H1 (cell line): ENCODE results near the gene LAMC1. TPM values are rescaled to one million over a fixed set of nuclear protein-coding genes. Genes with fewer than 3 reads are reported as not detected.

Experiments used
- CTCF ChIA-PET: fragments of 300-600 bp; sonication (Branson Sonifier 250); formaldehyde crosslinking; loops from one replicate; lab custom pipeline; 2021; ENCODE audit not compliant: partially characterized antibody; lab: Charles Lee
- POLR2A ChIA-PET: fragments of 300-600 bp; sonication (Branson Sonifier 250); formaldehyde crosslinking; loops from one replicate; lab custom pipeline; 2021; ENCODE audit warnings: inconsistent platforms; ENCODE audit not compliant: partially characterized antibody; lab: Charles Lee
- DNase-seq, 2 experiments: peaks; one replicate each; pipeline versions ENCODE4 v3.0.0 to v3.0.0-alpha.2; 2010 to 2022; ENCODE audit warnings: low spot score in 2 of 2, low read depth in 1 of 2, mixed read lengths in 1 of 2
- FAIRE-seq: peaks from 2 replicates; lab custom pipeline; 2011; peaks lifted over from hg19 to GRCh38; lab: Jason Lieb, UNC
- H2AFZ ChIP-seq: 2 replicates; pipeline ENCODE4 v1.8.1; 2012; ENCODE audit warnings: low read length, inconsistent platforms
- H2AK5ac ChIP-seq: 2 replicates; pipeline ENCODE4 v1.6.1; 2013; ENCODE audit warnings: low read depth, low read length
- H2BK120ac ChIP-seq: replicated peaks from 2 replicates; pipeline ENCODE3; 2013; ENCODE audit warnings: low read depth, low read length, inconsistent platforms
- H2BK12ac ChIP-seq: 2 replicates; pipeline ENCODE4 v1.6.1; 2013; ENCODE audit warnings: low read depth, low read length
- H2BK15ac ChIP-seq: 2 replicates; pipeline ENCODE4 v1.6.1; 2013; ENCODE audit warnings: low read length
- H2BK20ac ChIP-seq: 2 replicates; pipeline ENCODE4 v1.6.1; 2013; ENCODE audit warnings: low read length
- H2BK5ac ChIP-seq: 2 replicates; pipeline ENCODE4 v1.6.1; 2013; ENCODE audit warnings: low read depth, low read length
- H3K14ac ChIP-seq: 2 replicates; pipeline ENCODE4 v1.6.1; 2013; ENCODE audit warnings: inconsistent platforms; ENCODE audit not compliant: insufficient read length
- H3K18ac ChIP-seq: 2 replicates; pipeline ENCODE4 v1.6.1; 2013; ENCODE audit warnings: low read length; ENCODE audit errors: extremely low read depth
- H3K23ac ChIP-seq: 2 replicates; pipeline ENCODE4 v1.6.1; 2013; ENCODE audit warnings: inconsistent platforms; ENCODE audit not compliant: insufficient read length
- H3K23me2 ChIP-seq: 2 replicates; pipeline ENCODE4 v1.6.1; 2013; ENCODE audit warnings: low read depth, low read length
- H3K27ac ChIP-seq: 2 replicates; pipeline ENCODE4 v1.6.1; 2011; ENCODE audit warnings: low read depth, low read length, inconsistent platforms
- H3K27me3 ChIP-seq, 4 experiments: replicated peaks in 1 of 4; 1 replicate in 1 of 4; 2 replicates in 3 of 4; pipeline versions ENCODE4 v1.6.1 to v1.8.1; 2011 to 2013; ENCODE audit warnings: low read length in 3 of 4, mild to moderate bottlenecking in 3 of 4, inconsistent platforms in 2 of 4, mixed read lengths in 2 of 4, moderate library complexity in 1 of 4; ENCODE audit not compliant: control insufficient read depth in 3 of 4, insufficient read depth in 3 of 4; ENCODE audit errors: extremely low read depth in 1 of 4
- H3K36me3 ChIP-seq, 4 experiments: 2 replicates each; pipeline versions ENCODE4 v1.6.1 to v1.8.1; 2011 to 2013; ENCODE audit warnings: mild to moderate bottlenecking in 4 of 4, low read length in 3 of 4, moderate library complexity in 2 of 4, control low read depth in 1 of 4, inconsistent platforms in 1 of 4; ENCODE audit not compliant: insufficient read depth in 4 of 4, control insufficient read depth in 2 of 4
- H3K4ac ChIP-seq: replicated peaks from 2 replicates; pipeline ENCODE3; 2013; ENCODE audit warnings: low read length, low read depth, mixed read lengths, inconsistent platforms; ENCODE audit not compliant: insufficient read length
- H3K4me1 ChIP-seq, 4 experiments: replicated peaks in 1 of 4; 1 replicate in 1 of 4; 2 replicates in 3 of 4; pipeline versions ENCODE4 v1.6.1 to v1.8.1; 2011 to 2013; ENCODE audit warnings: low read length in 3 of 4, inconsistent platforms in 2 of 4, mixed read lengths in 1 of 4; ENCODE audit not compliant: insufficient read depth in 4 of 4, control insufficient read depth in 3 of 4
- H3K4me2 ChIP-seq, 2 experiments: 2 replicates each; pipeline versions ENCODE4 v1.6.1 to v1.8.1; 2011 to 2013; ENCODE audit warnings: low read depth in 2 of 2, low read length in 2 of 2, control low read depth in 1 of 2, inconsistent platforms in 1 of 2, mild to moderate bottlenecking in 1 of 2; ENCODE audit not compliant: insufficient read depth in 1 of 2
- H3K4me3 ChIP-seq, 4 experiments: fragments of 200-600, 300-600 bp in 1 of 4; sonication (generic), shearing (Covaris generic), sonication (Bioruptor Twin) in 1 of 4; 2 replicates each; pipeline versions ENCODE4 v1.5.1 to v1.8.1; 2011 to 2016; ENCODE audit warnings: low read length in 4 of 4, low read depth in 3 of 4, control low read depth in 2 of 4, inconsistent platforms in 2 of 4, mild to moderate bottlenecking in 2 of 4, mixed read lengths in 1 of 4, moderate library complexity in 1 of 4; ENCODE audit not compliant: insufficient read depth in 2 of 4; ENCODE audit errors: extremely low read depth in 1 of 4
- H3K56ac ChIP-seq: replicated peaks from 2 replicates; pipeline ENCODE3; 2013; ENCODE audit warnings: low read depth, mild to moderate bottlenecking, mixed read lengths, low read length, inconsistent platforms; ENCODE audit not compliant: insufficient read length
- H3K79me1 ChIP-seq: 2 replicates; pipeline ENCODE4 v1.6.1; 2013; ENCODE audit warnings: low read depth, low read length, control low read depth
- H3K79me2 ChIP-seq, 2 experiments: 2 replicates each; pipeline versions ENCODE4 v1.6.1 to v1.8.1; 2012 to 2013; ENCODE audit warnings: low read length in 2 of 2, mild to moderate bottlenecking in 2 of 2, inconsistent platforms in 1 of 2; ENCODE audit not compliant: insufficient read depth in 2 of 2, control insufficient read depth in 1 of 2
- H3K9ac ChIP-seq, 4 experiments: replicated peaks in 1 of 4; 1 replicate in 1 of 4; 2 replicates in 3 of 4; pipeline versions ENCODE4 v1.6.1 to v1.8.1; 2011 to 2013; ENCODE audit warnings: low read depth in 3 of 4, low read length in 3 of 4, control low read depth in 2 of 4, mild to moderate bottlenecking in 2 of 4, moderate library complexity in 2 of 4, inconsistent platforms in 1 of 4; ENCODE audit errors: extremely low read depth in 1 of 4
- H3K9me3 ChIP-seq, 2 experiments: 2 replicates each; pipeline versions ENCODE4 v1.6.1 to v1.8.1; 2012 to 2013; ENCODE audit warnings: mild to moderate bottlenecking in 2 of 2, moderate library complexity in 2 of 2, control low read depth in 1 of 2, inconsistent platforms in 1 of 2, low read depth in 1 of 2, low read length in 1 of 2, mixed read lengths in 1 of 2; ENCODE audit not compliant: insufficient read depth in 2 of 2
- H4K20me1 ChIP-seq, 2 experiments: replicated peaks in 1 of 2; 2 replicates each; pipeline versions ENCODE3 to v1.8.1; 2011 to 2013; ENCODE audit warnings: inconsistent platforms in 2 of 2, low read length in 2 of 2, mild to moderate bottlenecking in 1 of 2; ENCODE audit not compliant: insufficient read depth in 2 of 2, control insufficient read depth in 1 of 2
- H4K5ac ChIP-seq: 2 replicates; pipeline ENCODE4 v1.6.1; 2013; ENCODE audit warnings: low read length, low read depth, mixed read lengths, inconsistent platforms; ENCODE audit not compliant: insufficient read length
- H4K8ac ChIP-seq: 2 replicates; pipeline ENCODE4 v1.8.0; 2013; ENCODE audit warnings: mild to moderate bottlenecking, moderate library complexity, low read length, inconsistent platforms; ENCODE audit not compliant: insufficient read depth; ENCODE audit errors: extremely low read depth
- H4K91ac ChIP-seq: replicated peaks from 2 replicates; pipeline ENCODE3; 2013; ENCODE audit warnings: low read length, mixed read lengths, inconsistent platforms; ENCODE audit not compliant: insufficient read length
- RBBP5 ChIP-seq: IDR thresholded peaks from 2 replicates; pipeline ENCODE4 v1.7.1; 2012; ENCODE audit warnings: low read depth, mild to moderate bottlenecking, inconsistent platforms, low read length, moderate library complexity, borderline replicate concordance
- WGBS, 2 experiments: shearing (Covaris generic) in 1 of 2; methylation state at CpG; one replicate each; pipeline versions ENCODE4 v1.1.6 to v1.1.7; 2013 to 2015; ENCODE audit warnings: low lambda C conversion rate in 2 of 2, mixed read lengths in 2 of 2, inconsistent platforms in 1 of 2, low coverage in 1 of 2, missing lambda C conversion rate in 1 of 2; ENCODE audit not compliant: insufficient replicate concordance in 2 of 2, insufficient coverage in 1 of 2, insufficient read length in 1 of 2; ENCODE audit errors: extremely low coverage in 1 of 2, missing lambda C conversion rate in 1 of 2; 5-methylcytosine and 5-hydroxymethylcytosine counted together
- polyA plus RNA-seq, 7 experiments: library from polyadenylated mRNA; depleted of rRNA in 3 of 7; stranded (reverse) in 5 of 7; unstranded in 2 of 7; fragments of >200 nt in 5 of 7; fragments of 200-250 nt in 2 of 7; gene quantifications; 1 replicate in 5 of 7; 2 replicates in 1 of 7; 4 replicates in 1 of 7; pipeline versions ENCODE4 v1.2.1 to v1.2.3, GENCODE V29; 2011 to 2013; ENCODE audit warnings: missing spikeins in 2 of 7, mixed read lengths in 2 of 7
- total RNA-seq: library from RNA; stranded (reverse); fragmentation: NEBNext Ultra II Directional; extraction: Animal tissue kit (Norgen Biotek cat#: 25700); gene quantifications from 2 replicates; pipeline ENCODE4 v1.2.1, GENCODE V29; 2021

LAMC1 gene
- total and polyA plus RNA-seq, 2 of the 8 experiments (the other 6 are each of a cell fraction or from before 2014, with no cell fraction given): 47.6 to 90.3 TPM

DNA sequence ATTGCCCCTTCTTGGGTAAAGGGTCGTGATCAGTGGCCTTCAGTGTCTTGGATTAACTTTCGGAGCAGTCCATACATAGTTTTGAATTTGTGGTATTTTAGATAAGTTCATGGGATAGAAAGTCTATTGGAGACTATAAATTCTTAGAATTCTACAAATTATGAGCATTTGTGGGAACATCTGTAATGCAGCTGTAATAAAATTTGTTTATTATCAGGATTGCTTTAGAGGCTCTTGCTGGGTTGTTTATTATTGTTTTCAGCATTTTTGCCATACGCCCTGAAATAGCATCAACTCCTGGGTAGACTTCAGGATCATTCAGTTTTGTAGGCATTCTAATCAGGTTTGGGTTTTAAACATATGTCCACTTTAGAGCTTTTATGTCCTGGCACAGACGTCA, 16.1 kb downstream of the LAMC1 start:
- no peak for TF ChIP-seq RBBP5
- H3K23me2 ChIP-seq: no peaks in the 10 kb centered on the region
- no peak overlapping the region for H3K23ac ChIP-seq
- no peak overlapping the region for H2BK5ac ChIP-seq
- POLR2A ChIA-PET: interaction anchor here (0.7 kb wide), 1 partner anchor 292 kb away, joined by 3 read pairs; no protein-coding TSS in a partner anchor
- H3K9me3 ChIP-seq: no peaks in the 10 kb centered on the region
- WGBS, 2 experiments: 87% methylated on average over 4 of the region's 4 CpGs; no CpG with 5 or more reads in 1 of the 2 experiments
- no peak overlapping the region for H2BK12ac ChIP-seq
- no peak overlapping the region for H3K56ac ChIP-seq
- H3K36me3 ChIP-seq: no peaks in the 10 kb centered on the region
- no peak overlapping the region for H2BK120ac ChIP-seq
- peaks cover 6% of the 10 kb centered on the region; the same call in 1 of the 2 replicates for H3K79me1 ChIP-seq
- H4K91ac ChIP-seq: no peak overlapping the region
- H3K27me3 ChIP-seq: no peaks in the 10 kb centered on the region
- H2AFZ ChIP-seq: no peak overlapping the region
- H2BK15ac ChIP-seq: no peak overlapping the region
- DNase-seq: no peak
- CTCF ChIA-PET: interaction anchor here (1.2 kb wide), 1 partner anchor 77 kb away, joined by 5 read pairs; no protein-coding TSS in a partner anchor
- H2BK20ac ChIP-seq: no peak overlapping the region
- no peak overlapping the region for H3K4me2 ChIP-seq
- H3K4ac ChIP-seq: no peak overlapping the region
- peaks cover 0 to 11% (median 5%) of the 10 kb centered on the region in 4 experiments; a peak in 4 of 7 replicates for H3K4me1 ChIP-seq
- peaks cover 0 to 57% of the 10 kb centered on the region in 2 experiments; a peak in 2 of 4 replicates for H3K79me2 ChIP-seq
- no peak overlapping the region for H3K18ac ChIP-seq
- H3K4me3 ChIP-seq: no peak overlapping the region
- H2AK5ac ChIP-seq: no peak overlapping the region
- H4K5ac ChIP-seq: no peak overlapping the region
- FAIRE-seq: no peak
- no peak overlapping the region for H3K14ac ChIP-seq
- no peak overlapping the region for H4K8ac ChIP-seq
- no peak overlapping the region for H3K9ac ChIP-seq
- H3K27ac ChIP-seq: no peak overlapping the region
- peaks cover 10 to 12% of the 10 kb centered on the region in 2 experiments for H4K20me1 ChIP-seq
